IMR-90 (cell line): ENCODE measurements around the gene ITGA3. TPM values are rescaled to one million over a fixed set of nuclear protein-coding genes. Genes with fewer than 3 reads are reported as not detected.
A peak's percentile ranks its signal among the peaks of the same experiment; 100 is the strongest.

ENCODE experiments used
- ATAC-seq: fragments of 200-7000 bp; cut with Tn5 transposase; 2 replicates; pipeline ENCODE4 v1.9.1; 2020; ENCODE audit warnings: low read depth, mild to moderate bottlenecking, moderate library complexity
- BruUV-seq: library from RNA; stranded (reverse); fragments of 400-500 nt; replicated peaks from 2 replicates; lab custom pipeline; 2021; lab: Mats Ljungman, UMichigan
- CTCF ChIA-PET: fragments of 300-600 bp; formaldehyde crosslinking; extraction: SDS; loops from one replicate; lab custom pipeline; 2021; ENCODE audit warnings: antibody characterized with exemption; lab: Yijun Ruan, JAX
- POLR2A ChIA-PET: fragments of 300-600 bp; sonication (Branson Sonifier 250); formaldehyde crosslinking; loops from one replicate; lab custom pipeline; 2022; ENCODE audit warnings: antibody characterized with exemption; ENCODE audit not compliant: unreplicated experiment; lab: Charles Lee
- DNase-seq: peaks from one replicate; pipeline ENCODE4 v3.0.0; 2013
- H2AFZ ChIP-seq: replicated peaks from 2 replicates; pipeline ENCODE3; 2013; ENCODE audit warnings: low read length, mild to moderate bottlenecking; ENCODE audit not compliant: poor library complexity
- H2AK5ac ChIP-seq: 2 replicates; pipeline ENCODE4 v1.6.1; 2013; ENCODE audit warnings: low read depth, low read length, inconsistent platforms
- H2AK9ac ChIP-seq: replicated peaks from 2 replicates; pipeline ENCODE3; 2013; ENCODE audit warnings: mild to moderate bottlenecking, low read depth, low read length, moderate library complexity; ENCODE audit not compliant: poor library complexity
- H2BK120ac ChIP-seq: 2 replicates; pipeline ENCODE4 v1.6.1; 2013; ENCODE audit warnings: low read depth, low read length, inconsistent platforms
- H2BK15ac ChIP-seq: 3 replicates; pipeline ENCODE4 v1.6.1; 2013; ENCODE audit warnings: low read depth, low read length, inconsistent platforms
- H2BK20ac ChIP-seq: 2 replicates; pipeline ENCODE4 v1.6.1; 2013; ENCODE audit warnings: low read depth, mild to moderate bottlenecking, inconsistent platforms, low read length, moderate library complexity
- H2BK5ac ChIP-seq: 2 replicates; pipeline ENCODE4 v1.6.1; 2013; ENCODE audit warnings: mild to moderate bottlenecking, low read depth, low read length, inconsistent platforms; ENCODE audit not compliant: poor library complexity, severe bottlenecking
- H3K14ac ChIP-seq: replicated peaks from 2 replicates; pipeline ENCODE4 v1.6.1; 2013; ENCODE audit warnings: low read depth, low read length, inconsistent platforms
- H3K18ac ChIP-seq: 2 replicates; pipeline ENCODE4 v1.6.1; 2013; ENCODE audit warnings: low read depth, low read length, control low read depth
- H3K23ac ChIP-seq: 2 replicates; pipeline ENCODE4 v1.6.1; 2013; ENCODE audit warnings: low read depth, low read length, inconsistent platforms
- H3K27ac ChIP-seq: 2 replicates; pipeline ENCODE4 v1.5.1; 2013; ENCODE audit warnings: mild to moderate bottlenecking, control low read depth, low read length; ENCODE audit not compliant: insufficient read depth
- H3K27me3 ChIP-seq: 2 replicates; pipeline ENCODE4 v1.6.1; 2013; ENCODE audit warnings: low read length; ENCODE audit not compliant: control insufficient read depth, insufficient read depth
- H3K36me3 ChIP-seq: 2 replicates; pipeline ENCODE4 v1.6.1; 2013; ENCODE audit warnings: low read length, mixed read lengths; ENCODE audit not compliant: control insufficient read depth, insufficient read depth
- H3K4ac ChIP-seq: 2 replicates; pipeline ENCODE4 v1.6.1; 2013; ENCODE audit warnings: low read depth, low read length, inconsistent platforms
- H3K4me1 ChIP-seq: 2 replicates; pipeline ENCODE4 v1.6.1; 2013; ENCODE audit warnings: low read length, mixed read lengths; ENCODE audit not compliant: control insufficient read depth, insufficient read depth
- H3K4me2 ChIP-seq: 2 replicates; pipeline ENCODE4 v1.6.1; 2013; ENCODE audit warnings: low read depth, mild to moderate bottlenecking, control low read depth, low read length, moderate library complexity
- H3K4me3 ChIP-seq: 2 replicates; pipeline ENCODE4 v1.5.1; 2013; ENCODE audit warnings: low read depth, mild to moderate bottlenecking, control low read depth, low read length, moderate library complexity; ENCODE audit not compliant: insufficient read depth
- H3K56ac ChIP-seq: 2 replicates; pipeline ENCODE4 v1.6.1; 2013; ENCODE audit warnings: low read length, inconsistent platforms; ENCODE audit not compliant: insufficient read depth; ENCODE audit errors: extremely low read depth
- H3K79me1 ChIP-seq, 2 experiments: 2 replicates each; pipeline ENCODE4 v1.6.1; 2013; ENCODE audit warnings: low read length in 2 of 2, inconsistent platforms in 1 of 2, low read depth in 1 of 2
- H3K9ac ChIP-seq: 2 replicates; pipeline ENCODE4 v1.6.1; 2013; ENCODE audit warnings: low read depth, low read length, control low read depth
- H3K9me1 ChIP-seq: 2 replicates; pipeline ENCODE4 v1.6.1; 2013; ENCODE audit warnings: low read length, inconsistent platforms; ENCODE audit not compliant: insufficient read depth
- H3K9me3 ChIP-seq: 2 replicates; pipeline ENCODE4 v1.6.1; 2013; ENCODE audit warnings: low read length; ENCODE audit not compliant: control insufficient read depth, insufficient read depth
- H4K20me1 ChIP-seq: 2 replicates; pipeline ENCODE4 v1.6.1; 2013; ENCODE audit warnings: low read length, inconsistent platforms; ENCODE audit not compliant: insufficient read depth
- H4K5ac ChIP-seq: 2 replicates; pipeline ENCODE4 v1.6.1; 2013; ENCODE audit warnings: mild to moderate bottlenecking, low read depth, low read length, control low read depth
- H4K8ac ChIP-seq, 2 experiments: 2 replicates each; pipeline ENCODE4 v1.6.1; 2013; ENCODE audit warnings: low read depth in 2 of 2, low read length in 2 of 2, control low read depth in 1 of 2, inconsistent platforms in 1 of 2
- H4K91ac ChIP-seq: 2 replicates; pipeline ENCODE4 v1.6.1; 2013; ENCODE audit warnings: low read depth, low read length, inconsistent platforms; ENCODE audit not compliant: insufficient read depth
- BHLHE40 ChIP-seq: fragments of 150-350 bp; IDR thresholded peaks from 2 replicates; pipeline ENCODE4 v1.6.1; 2016; ENCODE audit warnings: mild to moderate bottlenecking, low read depth, low read length
- ELK1 ChIP-seq: fragments of 150-350 bp; IDR thresholded peaks from 2 replicates; pipeline ENCODE4 v1.6.1; 2016; ENCODE audit warnings: low read depth, mild to moderate bottlenecking, low read length, moderate library complexity, borderline replicate concordance
- FOS ChIP-seq: fragments of 150-350 bp; IDR thresholded peaks from 2 replicates; pipeline ENCODE4 v1.6.1; 2016; ENCODE audit warnings: low read depth, low read length
- NFE2L2 ChIP-seq: fragments of 150-350 bp; IDR thresholded peaks from 2 replicates; pipeline ENCODE4 v1.6.1; 2016; ENCODE audit warnings: low read depth, mild to moderate bottlenecking, low read length
- RAD21 ChIP-seq: IDR thresholded peaks from 2 replicates; pipeline ENCODE4 v1.6.1; 2012; ENCODE audit warnings: low read length, improper control_type of control experiment
- SMC3 ChIP-seq: fragments of 150-350 bp; IDR thresholded peaks from 2 replicates; pipeline ENCODE4 v1.6.1; 2016; ENCODE audit warnings: low read depth, mild to moderate bottlenecking, antibody characterized with exemption, low read length, moderate library complexity
- USF2 ChIP-seq: fragments of 150-350 bp; IDR thresholded peaks from 2 replicates; pipeline ENCODE4 v1.6.1; 2017; ENCODE audit warnings: mild to moderate bottlenecking, antibody characterized with exemption, low read length, low read depth
- WGBS, 2 experiments: methylation state at CpG; one replicate each; pipeline versions ENCODE4 v1.1.5 to v1.1.7; 2013; ENCODE audit warnings: missing lambda C conversion rate in 2 of 2; ENCODE audit not compliant: insufficient read length in 1 of 2; ENCODE audit errors: extremely low coverage in 2 of 2; 5-methylcytosine and 5-hydroxymethylcytosine counted together
- dilution Hi-C: fragments of 300-500 bp; cut with HindIII; formaldehyde crosslinking; loops from one replicate; pipeline ENCODE4 v1.14.3; 2018; ENCODE audit warnings: low sequenced_read_pairs; ENCODE audit not compliant: unreplicated experiment
- in situ Hi-C: fragments of 300-500 bp; cut with MboI; formaldehyde crosslinking; loops from 3 replicates; pipeline ENCODE4 v1.14.3; 2019; ENCODE audit warnings: low sequenced_read_pairs, inconsistent platforms, mixed read lengths
- intact Hi-C: fragments of 100-400 bp; cut with micrococcal nuclease; formaldehyde crosslinking; loops from 2 replicates; pipeline ENCODE4 v1.10.0; 2022
- polyA plus RNA-seq, 3 experiments: library from polyadenylated mRNA; depleted of rRNA; stranded (reverse); fragments of >200 nt; gene quantifications; 2 replicates each; pipeline ENCODE4 v1.2.3, GENCODE V29; 2012; ENCODE audit warnings: low replicate concordance in 1 of 3
- total RNA-seq: library from RNA; depleted of rRNA; stranded (reverse); fragments of >200 nt; gene quantifications from 2 replicates; pipeline ENCODE4 v1.2.3, GENCODE V29; 2012

The ITGA3 gene
- total and polyA plus RNA-seq, 2 of the 4 experiments (the other 2 are of a cell fraction) = 78.0 to 202 TPM

GRCh38 chr17:50051082-50051576, 4.8 kb upstream of the ITGA3 start:
- H4K20me1 ChIP-seq = no peaks in the 10 kb centered on the region

More at GRCh38 chr17:50051082-50051576, 4.8 kb upstream of the ITGA3 start:
- Histone ChIP-seq H3K36me3 (no peaks in the 10 kb centered on the region), H3K27me3 (no peaks in the 10 kb centered on the region), H3K18ac (peak overlapping the region; percentile 87; the same call in 1 of the 2 replicates), H4K8ac (peak overlapping the region; percentile 85 to 96), H3K4me3 (no peak overlapping the region), H3K4ac (peak overlapping the region; percentile 98), H3K23ac (peak overlapping the region; percentile 87), H3K4me2 (peak overlapping the region; percentile 11), H3K27ac (peak overlapping the region; percentile 75), H3K79me1 (peaks cover 0 to 66% of the 10 kb centered on the region in 2 experiments; a peak in 2 of 4 replicates), H4K91ac (peak overlapping the region; percentile 98), H2AFZ (peak overlapping the region; percentile 84), H4K5ac (peak overlapping the region; percentile 92), H2BK15ac (peak overlapping the region; percentile 67; the same call in 2 of the 3 replicates), H2BK5ac (peak overlapping the region; percentile 98), H2BK120ac (peak overlapping the region; percentile 98), H3K56ac (peak overlapping the region; percentile 52), H3K9me1 (peaks cover 69% of the 10 kb centered on the region), H3K4me1 (peaks cover 46% of the 10 kb centered on the region), H2AK5ac (peak overlapping the region; percentile 99), H3K9ac (peak overlapping the region; percentile 1; the same call in 1 of the 2 replicates), H2AK9ac (peak overlapping the region; percentile 79), H3K14ac (peak overlapping the region; percentile 91), H3K9me3 (no peaks in the 10 kb centered on the region), H2BK20ac (peak overlapping the region; percentile 99)
- in situ Hi-C loops = no loop called here
- DNase-seq (peak; percentile 88), ATAC-seq (peak; percentile 31)
- 64% methylated on average over 1 of the region's 4 CpGs; no CpG with 5 or more reads in 1 of the 2 experiments for WGBS, 2 experiments
- intact Hi-C loops = no loop called here
- BruUV-seq = no TSS peak
- ChIA-PET CTCF (no interaction called here), POLR2A (no interaction called here)
- TF ChIP-seq SMC3 (no peak), RAD21 (no peak), BHLHE40 (no peak), NFE2L2 (peak; percentile 39; the same call in 1 of the 2 replicates), ELK1 (no peak), FOS (peak; percentile 90), USF2 (0 out of 2 replicates have a peak, but pooled peaks have one; percentile 14)
- dilution Hi-C loops = no loop called here
